ENCODE measurements around the gene DDX54.

Gene DDX54

GRCh38 chr12:113135178-113136127 is 49.8 kb downstream of the DDX54 start, which contains the start of gene RASAL1:
RASAL1 (minus strand) TSS chr12:113135761; CDS start chr12:113135462, 299 bp downstream.
- no peaks in the 10 kb centered on the region for H3K4me1 ChIP-seq (ENCODE audit: insufficient read depth, low read length)
- H3K4me3 ChIP-seq (ENCODE audit: low read length), result no peak within 1 kb of the TSS
- H3K36me3 ChIP-seq (ENCODE audit: insufficient read depth, low read length), result no peaks in the 10 kb centered on the region
- no peak within 1 kb of the TSS for H2AFZ ChIP-seq (ENCODE audit: low read depth, low read length)
- H3K9me3 ChIP-seq (ENCODE audit: low read length), result no peaks in the 10 kb centered on the region
- H3K27me3 ChIP-seq (ENCODE audit: insufficient read depth, low read length), result peaks cover 45% of the 10 kb centered on the region

GRCh38 chr12:113134521-113134951 is 50.7 kb downstream of the DDX54 start:
- Histone ChIP-seq H3K27me3 (ENCODE audit: insufficient read depth, low read length) (peaks cover 45% of the 10 kb centered on the region), H2AFZ (ENCODE audit: low read depth, low read length) (no peak overlapping the region), H3K4me1 (ENCODE audit: insufficient read depth, low read length) (no peaks in the 10 kb centered on the region), H3K36me3 (ENCODE audit: insufficient read depth, low read length) (no peaks in the 10 kb centered on the region), H3K4me3 (ENCODE audit: low read length) (no peak overlapping the region), H3K9me3 (ENCODE audit: low read length) (no peaks in the 10 kb centered on the region)

- H3K36me3 ChIP-seq (ENCODE audit: insufficient read depth, low read length), result no peaks in the 10 kb centered on the region
- H3K27me3 ChIP-seq (ENCODE audit: insufficient read depth, low read length), result peaks cover 45% of the 10 kb centered on the region
- H2AFZ ChIP-seq (ENCODE audit: low read depth, low read length), result no peak overlapping the region
- H3K4me1 ChIP-seq (ENCODE audit: insufficient read depth, low read length), result no peaks in the 10 kb centered on the region
- no peaks in the 10 kb centered on the region for H3K9me3 ChIP-seq (ENCODE audit: low read length)
- no peak overlapping the region for H3K4me3 ChIP-seq (ENCODE audit: low read length)
Observed at GRCh38 chr12:113134071-113134470, 51.2 kb downstream of the DDX54 start.

- Histone ChIP-seq H3K9me3 (ENCODE audit: low read length) (no peaks in the 10 kb centered on the region), H3K36me3 (ENCODE audit: insufficient read depth, low read length) (no peaks in the 10 kb centered on the region), H3K4me3 (ENCODE audit: low read length) (no peak overlapping the region), H3K27me3 (ENCODE audit: insufficient read depth, low read length) (peaks cover 49% of the 10 kb centered on the region), H2AFZ (ENCODE audit: low read depth, low read length) (no peak overlapping the region), H3K4me1 (ENCODE audit: insufficient read depth, low read length) (no peaks in the 10 kb centered on the region)
Observed at GRCh38 chr12:113133666-113134065, 51.6 kb downstream of the DDX54 start.

GRCh38 chr12:113133036-113133435 is 52.2 kb downstream of the DDX54 start:
- Histone ChIP-seq H3K4me1 (ENCODE audit: insufficient read depth, low read length) (no peaks in the 10 kb centered on the region), H2AFZ (ENCODE audit: low read depth, low read length) (no peak overlapping the region), H3K36me3 (ENCODE audit: insufficient read depth, low read length) (no peaks in the 10 kb centered on the region), H3K27me3 (ENCODE audit: insufficient read depth, low read length) (peaks cover 49% of the 10 kb centered on the region), H3K4me3 (ENCODE audit: low read length) (no peak overlapping the region), H3K9me3 (ENCODE audit: low read length) (no peaks in the 10 kb centered on the region)

- Histone ChIP-seq H2AFZ (ENCODE audit: low read depth, low read length) (no peak overlapping the region), H3K27me3 (ENCODE audit: insufficient read depth, low read length) (peaks cover 52% of the 10 kb centered on the region), H3K4me1 (ENCODE audit: insufficient read depth, low read length) (no peaks in the 10 kb centered on the region)
Observed at GRCh38 chr12:113131556-113131955, 53.7 kb downstream of the DDX54 start.

GRCh38 chr12:113130457-113131135 is 54.7 kb downstream of the DDX54 start:
- Histone ChIP-seq H3K4me1 (ENCODE audit: insufficient read depth, low read length) (no peaks in the 10 kb centered on the region), H3K4me3 (ENCODE audit: low read length) (no peak overlapping the region), H3K9me3 (ENCODE audit: low read length) (no peaks in the 10 kb centered on the region), H2AFZ (ENCODE audit: low read depth, low read length) (no peak overlapping the region), H3K27me3 (ENCODE audit: insufficient read depth, low read length) (peaks cover 43% of the 10 kb centered on the region), H3K36me3 (ENCODE audit: insufficient read depth, low read length) (no peaks in the 10 kb centered on the region)

More at GRCh38 chr12:113131556-113131955, 53.7 kb downstream of the DDX54 start:
- Histone ChIP-seq H3K36me3 (ENCODE audit: insufficient read depth, low read length) (no peaks in the 10 kb centered on the region), H3K4me3 (ENCODE audit: low read length) (no peak overlapping the region), H3K9me3 (ENCODE audit: low read length) (no peaks in the 10 kb centered on the region)

- Histone ChIP-seq H3K27me3 (ENCODE audit: insufficient read depth, low read length) (peaks cover 37% of the 10 kb centered on the region), H3K4me1 (ENCODE audit: insufficient read depth, low read length) (no peaks in the 10 kb centered on the region), H3K9me3 (ENCODE audit: low read length) (no peaks in the 10 kb centered on the region), H2AFZ (ENCODE audit: low read depth, low read length) (no peak overlapping the region), H3K36me3 (ENCODE audit: insufficient read depth, low read length) (no peaks in the 10 kb centered on the region), H3K4me3 (ENCODE audit: low read length) (no peak overlapping the region)
Observed at GRCh38 chr12:113129664-113130456, 55.4 kb downstream of the DDX54 start.

- no peak overlapping the region for H3K4me3 ChIP-seq (ENCODE audit: low read length)
- peaks cover 29% of the 10 kb centered on the region for H3K27me3 ChIP-seq (ENCODE audit: insufficient read depth, low read length)
- H2AFZ ChIP-seq (ENCODE audit: low read depth, low read length), result no peak overlapping the region
- H3K4me1 ChIP-seq (ENCODE audit: insufficient read depth, low read length), result no peaks in the 10 kb centered on the region
- H3K36me3 ChIP-seq (ENCODE audit: insufficient read depth, low read length), result no peaks in the 10 kb centered on the region
- H3K9me3 ChIP-seq (ENCODE audit: low read length), result no peaks in the 10 kb centered on the region
Observed at GRCh38 chr12:113128802-113129663, 56.2 kb downstream of the DDX54 start.

GRCh38 chr12:113127791-113128199 is 57.5 kb downstream of the DDX54 start:
- Histone ChIP-seq H3K9me3 (ENCODE audit: low read length) (peaks cover 2% of the 10 kb centered on the region), H3K4me3 (ENCODE audit: low read length) (no peak overlapping the region), H3K4me1 (ENCODE audit: insufficient read depth, low read length) (no peaks in the 10 kb centered on the region), H3K27me3 (ENCODE audit: insufficient read depth, low read length) (peaks cover 22% of the 10 kb centered on the region), H3K36me3 (ENCODE audit: insufficient read depth, low read length) (no peaks in the 10 kb centered on the region), H2AFZ (ENCODE audit: low read depth, low read length) (no peak overlapping the region)

GRCh38 chr12:113120670-113121370 is 64.5 kb downstream of the DDX54 start:
- H2AFZ ChIP-seq (ENCODE audit: low read depth, low read length), result no peak overlapping the region
- no peaks in the 10 kb centered on the region for H3K36me3 ChIP-seq (ENCODE audit: insufficient read depth, low read length)
- H3K27me3 ChIP-seq (ENCODE audit: insufficient read depth, low read length), result no peaks in the 10 kb centered on the region
- no peak overlapping the region for H3K4me3 ChIP-seq (ENCODE audit: low read length)
- peaks cover 10% of the 10 kb centered on the region for H3K4me1 ChIP-seq (ENCODE audit: insufficient read depth, low read length)
- peaks cover 2% of the 10 kb centered on the region for H3K9me3 ChIP-seq (ENCODE audit: low read length)
